H1 (cell line): Measurements from ENCODE around the gene RIPOR3. TPM values are rescaled to one million over a fixed set of nuclear protein-coding genes. Genes with fewer than 3 reads are reported as not detected.

ENCODE experiments used
- CHD2 ChIP-seq: IDR thresholded peaks from 2 replicates; pipeline ENCODE4 v1.6.1; 2012; ENCODE audit warnings: low read length, improper control_type of control experiment
- JUN ChIP-seq: IDR thresholded peaks from 2 replicates; pipeline ENCODE4 v1.6.1; 2011; ENCODE audit warnings: low read depth, mild to moderate bottlenecking, improper control_type of control experiment, low read length
- JUND ChIP-seq: IDR thresholded peaks from 2 replicates; pipeline ENCODE4 v1.6.1; 2011; ENCODE audit warnings: mild to moderate bottlenecking, improper control_type of control experiment, low read length
- SIN3A ChIP-seq, 2 experiments: IDR thresholded peaks in 1 of 2; conservative IDR thresholded peaks in 1 of 2; 2 replicates each; pipeline ENCODE4 v1.6.1; 2011 to 2012; ENCODE audit warnings: low read length in 2 of 2, improper control_type of control experiment in 1 of 2, low read depth in 1 of 2, mild to moderate bottlenecking in 1 of 2
- polyA plus RNA-seq, 7 experiments: library from polyadenylated mRNA; depleted of rRNA in 3 of 7; stranded (reverse) in 5 of 7; unstranded in 2 of 7; fragments of >200 nt in 5 of 7; fragments of 200-250 nt in 2 of 7; gene quantifications; 1 replicate in 5 of 7; 2 replicates in 1 of 7; 4 replicates in 1 of 7; pipeline versions ENCODE4 v1.2.1 to v1.2.3, GENCODE V29; 2011 to 2013; ENCODE audit warnings: missing spikeins in 2 of 7, mixed read lengths in 2 of 7
- total RNA-seq: library from RNA; stranded (reverse); fragmentation: NEBNext Ultra II Directional; extraction: Animal tissue kit (Norgen Biotek cat#: 25700); gene quantifications from 2 replicates; pipeline ENCODE4 v1.2.1, GENCODE V29; 2021

RIPOR3 gene
- total and polyA plus RNA-seq, 2 of the 8 experiments (the other 6 are each of a cell fraction or from before 2014, with no cell fraction given) = 3.6 to 4.5 TPM

- no peak for TF ChIP-seq JUND
- no peak for TF ChIP-seq CHD2
- no peak for TF ChIP-seq JUN
- TF ChIP-seq SIN3A (conservative IDR thresholded peaks at IDR 0.05 in 1 of 2, IDR thresholded peaks at IDR 0.05 in 1 of 2; ENCODE audit: low read depth in 1 of 2, low read length in 2 of 2) = no peak
These were observed 35.8 kb upstream of the RIPOR3 start (continued) for GRCh38 chr20:50726955-50727791.
